T-helper 1 cell treated with Interleukin-12 subunit alpha and Interleukin-12 subunit beta and Interleukin-4 antibody, amounts not matched to agents 30 ng/mL and 1 ng/mL, for 36 hours (primary cell): ENCODE data around the gene WTIP. TPM values are rescaled to one million over a fixed set of nuclear protein-coding genes. Genes with fewer than 3 reads are reported as not detected.
"Not testable (repeated sequence)": the region's sequence is repeated elsewhere in the genome, so short reads cannot be mapped to it uniquely, and the experiment has no call there.

ENCODE experiments used
- intact Hi-C: fragments of 100-400 bp; cut with micrococcal nuclease; formaldehyde crosslinking; loops from one replicate; pipeline ENCODE4 v1.15.1; 2024
- total RNA-seq: library from RNA; stranded (reverse); gene quantifications from 2 replicates; pipeline ENCODE4 v1.2.3, GENCODE V29; 2022

WTIP gene
- total RNA-seq, 1 donor from 2014 or later = 0.37 TPM

DNA sequence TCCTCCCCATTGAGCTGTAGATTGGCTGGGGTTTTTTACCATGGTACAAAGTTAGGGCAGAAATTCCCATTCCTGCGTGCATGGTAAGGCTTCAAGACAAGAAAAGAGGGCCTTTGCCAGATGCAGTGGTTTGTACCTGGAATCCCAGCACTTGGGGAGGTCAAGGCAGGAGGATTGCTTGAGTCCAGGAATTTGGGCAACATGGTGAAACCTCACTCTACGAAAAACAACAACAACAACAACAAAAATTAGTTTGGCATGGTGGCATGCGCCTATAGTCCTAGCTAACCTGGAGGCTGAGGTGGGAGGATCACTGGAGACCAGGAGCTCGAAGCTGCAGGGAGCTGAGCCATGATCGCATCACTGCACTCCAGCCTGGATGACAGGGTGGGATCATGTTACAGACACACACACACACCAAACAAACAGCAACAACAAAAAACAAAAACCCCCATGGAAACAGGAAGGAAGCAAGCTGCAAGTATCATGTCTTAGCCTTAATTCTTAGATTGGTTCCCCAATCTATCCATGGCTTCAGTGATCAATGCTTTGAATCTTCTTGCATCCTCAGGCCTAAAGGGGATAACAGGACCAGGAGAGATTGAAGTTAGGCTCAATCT, 5.5 kb upstream of the WTIP start:
- intact Hi-C loops = no loop called here

GRCh38 chr19:34478496-34478895, 3.1 kb upstream of the WTIP start:
- intact Hi-C loops = not testable (repeated sequence)

GRCh38 chr19:34479396-34479795, 2.2 kb upstream of the WTIP start:
- intact Hi-C loops = no loop called here

DNA sequence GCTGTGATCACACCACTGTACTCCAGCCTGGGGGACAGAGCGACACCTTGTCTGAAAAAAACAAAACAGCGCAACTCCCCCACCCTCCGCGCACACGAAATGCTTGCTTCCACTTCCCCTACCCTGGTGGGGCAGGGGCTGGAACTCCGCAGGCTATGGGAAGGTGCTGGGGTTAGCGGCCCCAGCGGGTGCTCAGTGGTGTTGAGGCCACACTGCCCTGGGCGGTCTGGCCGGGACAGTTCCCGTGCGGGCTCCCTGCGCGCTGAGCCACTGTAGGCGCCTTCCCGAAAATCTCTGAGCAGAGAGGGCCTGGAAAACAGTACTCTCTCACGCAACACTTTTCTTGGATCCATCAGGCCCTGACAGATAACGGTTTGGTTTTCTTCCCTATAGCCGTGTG, 1.1 kb upstream of the WTIP start:
- intact Hi-C loops = no loop called here

- intact Hi-C loops = no loop called here
These were observed 362 bp downstream of the WTIP start for GRCh38 chr19:34481861-34482379.

GRCh38 chr19:34482380-34483250, 1.1 kb downstream of the WTIP start:
- intact Hi-C loops = no loop called here

GRCh38 chr19:34484328-34484727, 2.8 kb downstream of the WTIP start:
- intact Hi-C loops = no loop called here

DNA sequence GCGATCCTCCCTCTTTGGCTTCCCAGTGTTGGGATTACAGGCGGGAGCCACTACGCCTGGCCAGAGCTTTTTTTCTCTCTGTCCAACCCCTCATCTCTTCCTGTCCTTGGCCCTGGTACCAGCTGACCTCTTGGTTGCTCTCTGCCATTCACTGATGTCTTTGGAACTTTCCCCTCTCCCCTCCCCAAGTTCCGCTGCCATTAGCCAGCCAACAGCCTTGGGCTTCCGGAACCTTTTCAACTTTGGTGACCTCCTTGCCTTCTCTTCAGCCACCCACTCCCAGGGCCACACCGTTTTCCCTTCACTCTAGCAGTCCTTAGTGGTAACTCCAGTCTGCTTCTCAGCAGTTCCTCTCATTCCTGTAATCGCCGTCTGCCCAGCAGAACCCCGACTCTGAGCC, 4.3 kb downstream of the WTIP start:
- intact Hi-C loops = no loop called here

- intact Hi-C loops = no loop called here
These were observed 6.1 kb downstream of the WTIP start for GRCh38 chr19:34487651-34488051.

DNA sequence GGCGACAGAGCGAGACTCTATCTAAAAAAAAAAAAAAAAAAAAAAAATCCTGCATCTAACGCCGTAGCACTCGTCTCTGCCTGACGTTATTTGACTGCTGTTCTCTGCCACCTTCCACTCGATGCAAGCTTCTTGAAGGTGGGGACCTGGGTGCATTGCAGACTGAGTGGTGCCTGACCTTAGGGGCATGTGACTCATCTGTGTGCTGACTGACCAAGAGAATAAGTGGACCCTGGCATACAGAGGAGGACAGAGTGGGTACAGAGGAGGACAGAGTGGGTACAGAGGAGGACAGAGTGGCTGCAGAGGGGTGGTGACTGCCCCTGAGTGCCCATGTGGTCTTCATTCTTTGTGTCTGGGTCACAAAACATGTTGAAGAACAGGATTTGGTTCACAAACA, 7.6 kb downstream of the WTIP start:
- intact Hi-C loops = no loop called here

GRCh38 chr19:34490141-34490766, 8.7 kb downstream of the WTIP start:
- intact Hi-C loops = no loop called here

- intact Hi-C loops = no loop called here
These were observed 11.6 kb downstream of the WTIP start for GRCh38 chr19:34493038-34493648.

GRCh38 chr19:34493649-34494044, 12.1 kb downstream of the WTIP start:
- intact Hi-C loops = no loop called here

- intact Hi-C loops = no loop called here
These were observed 13.0 kb downstream of the WTIP start for GRCh38 chr19:34494601-34495000.

DNA sequence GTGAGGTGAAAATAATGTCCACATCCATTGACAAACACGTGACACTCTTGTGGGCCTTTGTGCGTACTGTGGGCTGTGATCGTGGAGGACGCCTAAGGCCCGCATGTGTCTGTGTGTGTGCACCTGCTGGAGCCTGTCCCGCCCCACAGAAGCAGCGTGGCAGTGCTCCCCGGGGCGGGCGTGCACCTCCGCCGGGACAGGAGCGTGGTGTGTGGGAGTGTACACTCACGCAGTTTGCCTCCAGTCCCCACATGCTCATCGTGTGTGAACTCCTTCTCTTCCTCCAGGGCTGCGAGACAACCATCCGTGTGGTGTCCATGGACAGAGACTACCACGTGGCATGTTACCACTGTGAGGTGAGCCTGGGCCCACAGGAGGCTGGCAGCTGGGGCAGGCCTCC, 13.9 kb downstream of the WTIP start:
- intact Hi-C loops = no loop called here

GRCh38 chr19:34497112-34497805, 15.7 kb downstream of the WTIP start:
- intact Hi-C loops = no loop called here

- intact Hi-C loops = no loop called here
These were observed 17.7 kb downstream of the WTIP start for GRCh38 chr19:34499155-34499834.

GRCh38 chr19:34500656-34501120, 19.1 kb downstream of the WTIP start:
- intact Hi-C loops = loop anchor here (1.0 kb wide), 1 partner anchor 212 kb away; no protein-coding TSS in a partner anchor

DNA sequence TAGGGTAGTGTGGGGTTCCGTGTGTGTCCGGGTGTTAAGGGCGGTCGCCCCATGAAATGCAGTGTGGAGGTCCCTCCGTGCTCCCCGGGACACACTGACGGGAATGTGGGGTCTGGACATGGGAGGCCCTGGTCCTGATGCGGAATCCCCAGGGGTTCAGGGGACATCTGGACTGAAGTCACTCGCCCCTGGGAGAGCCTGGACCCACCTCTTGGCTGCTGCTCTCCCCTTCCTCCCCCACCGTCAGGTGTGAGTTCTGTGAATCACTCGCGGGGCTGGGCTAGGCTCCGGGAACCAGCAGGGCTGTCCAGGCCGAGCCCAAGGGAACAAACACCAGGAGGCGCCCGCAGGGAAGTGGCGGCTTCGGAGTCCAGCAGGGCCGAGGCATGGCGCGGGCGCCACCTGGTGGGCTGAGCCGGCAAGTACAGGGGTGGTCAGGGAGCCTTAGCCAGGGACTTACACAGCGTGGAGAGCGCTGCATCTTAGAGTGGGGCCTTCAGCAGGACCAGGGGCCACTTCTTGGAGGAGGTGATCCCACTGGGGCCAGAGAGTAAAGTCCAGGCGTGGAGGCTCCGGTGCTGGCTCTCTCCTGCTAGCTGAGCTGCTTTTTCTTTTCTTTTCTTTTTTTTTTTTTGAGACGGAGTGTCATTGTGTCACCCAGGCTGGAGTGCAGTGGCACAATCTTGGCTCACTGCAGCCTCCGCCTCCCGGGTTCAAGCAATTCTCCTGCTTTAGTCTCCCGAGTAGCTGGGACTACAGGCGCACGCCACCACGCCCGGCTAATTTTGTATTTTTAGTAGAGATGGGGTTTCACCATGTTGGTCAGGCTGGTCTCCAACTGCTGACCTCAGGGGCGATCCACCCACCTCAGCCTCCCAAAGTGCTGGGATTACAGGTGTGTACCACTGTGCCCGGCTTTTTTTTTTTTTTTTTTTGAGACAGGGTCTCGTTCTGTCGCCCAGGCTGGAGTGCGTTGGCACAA, 20.1 kb downstream of the WTIP start:
- intact Hi-C loops = loop anchor here (1.0 kb wide), 1 partner anchor 211 kb away; no protein-coding TSS in a partner anchor
